Measurements from ENCODE around the gene KEL. TPM values are rescaled to one million over a fixed set of nuclear protein-coding genes. Genes with fewer than 3 reads are reported as not detected.

Gene KEL
- total RNA-seq, 1 experiment from 2014 or later, result 0.91 TPM

DNA sequence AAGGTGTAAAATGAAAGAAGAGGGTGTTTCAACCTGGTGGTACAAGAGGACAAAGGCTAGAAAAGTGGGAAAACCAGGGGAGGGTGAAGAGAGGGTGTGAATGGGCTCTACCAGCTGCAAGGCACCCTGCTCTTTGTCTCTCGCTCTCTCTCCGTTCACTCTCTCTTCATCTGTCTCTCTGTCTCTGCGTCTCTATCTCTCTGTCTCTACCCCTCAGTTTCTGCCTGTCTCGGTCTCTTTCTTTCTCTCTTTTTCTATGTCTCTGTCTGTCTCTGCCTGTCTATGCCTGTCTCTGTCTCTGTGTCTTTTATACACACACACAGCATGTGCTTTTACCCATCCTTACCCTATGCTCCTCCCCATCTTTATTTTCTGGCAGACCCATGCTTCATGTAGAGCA, 23.6 kb downstream of the KEL start (continued):
- TF ChIP-seq CEBPB (IDR thresholded peaks at IDR 0.05; ENCODE audit: low read depth), result no peak
- TF ChIP-seq FOSL1 (IDR thresholded peaks at IDR 0.05; ENCODE audit: low read depth), result no peak
- TF ChIP-seq POLR2A (IDR thresholded peaks at IDR 0.05; ENCODE audit: borderline replicate concordance, extremely low read depth, insufficient read depth, insufficient read length), result no peak
- TF ChIP-seq JUND (IDR thresholded peaks at IDR 0.05), result no peak
- no peak for TF ChIP-seq YY1 (IDR thresholded peaks at IDR 0.05; ENCODE audit: extremely low read depth, insufficient replicate concordance, low read depth, low read length)
- TF ChIP-seq ZNF274 (IDR thresholded peaks at IDR 0.05; ENCODE audit: low read depth, low read length), result no peak
- no peak for TF ChIP-seq SRF (IDR thresholded peaks at IDR 0.05; ENCODE audit: low read depth)
- TF ChIP-seq SP1 (IDR thresholded peaks at IDR 0.05; ENCODE audit: low read depth), result no peak
- TF ChIP-seq, protein P1, sequence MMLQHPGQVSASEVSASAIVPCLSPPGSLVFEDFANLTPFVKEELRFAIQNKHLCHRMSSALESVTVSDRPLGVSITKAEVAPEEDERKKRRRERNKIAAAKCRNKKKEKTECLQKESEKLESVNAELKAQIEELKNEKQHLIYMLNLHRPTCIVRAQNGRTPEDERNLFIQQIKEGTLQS (IDR thresholded peaks at IDR 0.05), result no peak

- no peaks in the 10 kb centered on the region for H3K9me2 ChIP-seq (ENCODE audit: insufficient read depth)
- H2AFZ ChIP-seq (ENCODE audit: low read depth, low read length, poor library complexity, severe bottlenecking), result no peak overlapping the region
- ChIA-PET RAD21 (ENCODE audit: low non-redundant PET in 1 of 2, low total read pairs in 2 of 2, uncharacterized antibody in 2 of 2, unreplicated experiment in 2 of 2) (no interaction called here), CTCF (no interaction called here), POLR2A (no interaction called here)
- no peak for TF ChIP-seq POLR2A (IDR thresholded peaks at IDR 0.05; ENCODE audit: borderline replicate concordance, extremely low read depth, insufficient read depth, insufficient read length)
- TF ChIP-seq EGR1 (IDR thresholded peaks at IDR 0.05; ENCODE audit: low read depth), result no peak
- TF ChIP-seq, protein P2, sequence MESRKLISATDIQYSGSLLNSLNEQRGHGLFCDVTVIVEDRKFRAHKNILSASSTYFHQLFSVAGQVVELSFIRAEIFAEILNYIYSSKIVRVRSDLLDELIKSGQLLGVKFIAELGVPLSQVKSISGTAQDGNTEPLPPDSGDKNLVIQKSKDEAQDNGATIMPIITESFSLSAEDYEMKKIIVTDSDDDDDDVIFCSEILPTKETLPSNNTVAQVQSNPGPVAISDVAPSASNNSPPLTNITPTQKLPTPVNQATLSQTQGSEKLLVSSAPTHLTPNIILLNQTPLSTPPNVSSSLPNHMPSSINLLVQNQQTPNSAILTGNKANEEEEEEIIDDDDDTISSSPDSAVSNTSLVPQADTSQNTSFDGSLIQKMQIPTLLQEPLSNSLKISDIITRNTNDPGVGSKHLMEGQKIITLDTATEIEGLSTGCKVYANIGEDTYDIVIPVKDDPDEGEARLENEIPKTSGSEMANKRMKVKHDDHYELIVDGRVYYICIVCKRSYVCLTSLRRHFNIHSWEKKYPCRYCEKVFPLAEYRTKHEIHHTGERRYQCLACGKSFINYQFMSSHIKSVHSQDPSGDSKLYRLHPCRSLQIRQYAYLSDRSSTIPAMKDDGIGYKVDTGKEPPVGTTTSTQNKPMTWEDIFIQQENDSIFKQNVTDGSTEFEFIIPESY (IDR thresholded peaks at IDR 0.05; ENCODE audit: extremely low read depth, insufficient replicate concordance, low read length), result no peak
- TF ChIP-seq MAX (IDR thresholded peaks at IDR 0.05), result no peak
- TF ChIP-seq ZNF274 (IDR thresholded peaks at IDR 0.05; ENCODE audit: low read depth, low read length), result no peak
- no peak for TF ChIP-seq CTCF (IDR thresholded peaks at IDR 0.05 in 2 of 3, conservative IDR thresholded peaks at IDR 0.05 in 1 of 3; ENCODE audit: borderline replicate concordance in 1 of 3, insufficient read depth in 1 of 3, low read depth in 2 of 3, low read length in 2 of 3)
- TF ChIP-seq CBX3 (IDR thresholded peaks at IDR 0.05; ENCODE audit: low read depth), result no peak
- TF ChIP-seq ELF1 (IDR thresholded peaks at IDR 0.05; ENCODE audit: borderline replicate concordance, low read depth), result no peak
- no peak for TF ChIP-seq ZFX (IDR thresholded peaks at IDR 0.05)
- TF ChIP-seq EZH2phosphoT487 (IDR thresholded peaks at IDR 0.05; ENCODE audit: borderline replicate concordance), result no peak
- no peak for TF ChIP-seq TCF7L2 (IDR thresholded peaks at IDR 0.05; ENCODE audit: borderline replicate concordance, extremely low read depth, insufficient read depth, insufficient read length)
- no peak for TF ChIP-seq JUND (IDR thresholded peaks at IDR 0.05)
- TF ChIP-seq SRF (IDR thresholded peaks at IDR 0.05; ENCODE audit: low read depth), result no peak
- TF ChIP-seq, protein P1 (IDR thresholded peaks at IDR 0.05), result no peak
- TF ChIP-seq CEBPB (IDR thresholded peaks at IDR 0.05; ENCODE audit: low read depth), result no peak
- no peak overlapping the region for H3K4me2 ChIP-seq (ENCODE audit: low read length)
- H3K27me3 ChIP-seq (ENCODE audit: insufficient read depth, low read length), result no peaks in the 10 kb centered on the region
- H3K79me2 ChIP-seq (ENCODE audit: insufficient read depth, low read length), result no peaks in the 10 kb centered on the region
- H3K9ac ChIP-seq (ENCODE audit: low read length), result no peak overlapping the region
- no peaks in the 10 kb centered on the region for H3K9me3 ChIP-seq (ENCODE audit: control insufficient read depth in 1 of 2, insufficient read depth in 1 of 2, low read depth in 1 of 2, low read length in 2 of 2)
- DNase-seq (ENCODE audit: low read depth, low spot score) (no peak), ATAC-seq (no peak)
- intact Hi-C loops (cut with micrococcal nuclease), result no loop called here
- H3K4me3 ChIP-seq (replicated peaks in 1 of 2; ENCODE audit: low read depth in 1 of 2, low read length in 2 of 2), result no peak overlapping the region
- no peak overlapping the region for H3K27ac ChIP-seq (ENCODE audit: low read depth, low read length)
- no peaks in the 10 kb centered on the region for H4K20me1 ChIP-seq (ENCODE audit: insufficient read depth)
- no peaks in the 10 kb centered on the region for H3K36me3 ChIP-seq (ENCODE audit: control insufficient read depth in 1 of 2, insufficient read depth in 2 of 2, low read length in 2 of 2)
- BruUV-seq (replicated peaks), result no TSS peak
- no peaks in the 10 kb centered on the region for H3K4me1 ChIP-seq (ENCODE audit: control insufficient read depth in 1 of 2, insufficient read depth in 2 of 2, low read length in 2 of 2)
These were observed 26.1 kb downstream of the KEL start for GRCh38 chr7:142935941-142936565.

All from HCT116 (cell line).